NCI-H345 treated with DMSO at 0.1 percent for 48 hours (cell line): ENCODE measurements around the gene HBM.
"Not testable (repeated sequence)": the region's sequence is repeated elsewhere in the genome, so short reads cannot be mapped to it uniquely, and the experiment has no call there.

Experiments
- DNase-seq: peaks from one replicate; lab custom pipeline; 2025; ENCODE audit not compliant: unreplicated experiment; lab: John Stamatoyannopoulos, UW

Gene HBM

GRCh38 chr16:167122-167690 lies 1.4 kb downstream of the HBM start:
- DNase-seq: no peak

GRCh38 chr16:168424-168823 lies 2.6 kb downstream of the HBM start:
- DNase-seq: no peak

- no peak for DNase-seq
Observed at GRCh38 chr16:169014-169413, 3.2 kb downstream of the HBM start.

- not testable (repeated sequence) for DNase-seq
Observed at GRCh38 chr16:170088-170507, 4.3 kb downstream of the HBM start.

- DNase-seq: no peak
Observed at GRCh38 chr16:170788-171187, 5.0 kb downstream of the HBM start.

- not testable (repeated sequence) for DNase-seq
Observed at GRCh38 chr16:172374-172941, 6.7 kb downstream of the HBM start, which contains the start of gene HBA2. TSS of gene HBA2 (plus strand) at chr16:172876. CDS start at chr16:172913, 37 bp downstream.

- DNase-seq: not testable (repeated sequence)
Observed at GRCh38 chr16:173211-173854, 7.6 kb downstream of the HBM start.

GRCh38 chr16:173928-174769 lies 8.4 kb downstream of the HBM start:
- DNase-seq: not testable (repeated sequence)

- DNase-seq: no peak
Observed at GRCh38 chr16:175011-175949, 9.5 kb downstream of the HBM start.

GRCh38 chr16:176006-176405 lies 10.2 kb downstream of the HBM start:
- DNase-seq: not testable (repeated sequence)

GRCh38 chr16:176477-177382 lies 11.0 kb downstream of the HBM start, which contains the start of gene HBA1:
TSS of gene HBA1 (plus strand) at chr16:176680. CDS start at chr16:176717, 37 bp downstream.
- DNase-seq: not testable (repeated sequence)

GRCh38 chr16:177394-177822 lies 11.6 kb downstream of the HBM start:
- DNase-seq: peak; percentile 100

GRCh38 chr16:177981-178667 lies 12.3 kb downstream of the HBM start:
- DNase-seq: no peak

GRCh38 chr16:178668-179015 lies 12.9 kb downstream of the HBM start:
- no peak for DNase-seq

- no peak for DNase-seq
Observed at GRCh38 chr16:179211-180092, 13.7 kb downstream of the HBM start.

GRCh38 chr16:180101-180675 lies 14.4 kb downstream of the HBM start, which contains the start of gene HBQ1:
TSS of gene HBQ1 (plus strand) at chr16:180459. CDS start at chr16:180487, 28 bp downstream.
- no peak for DNase-seq
